Neural cell (in vitro differentiated cells): ENCODE measurements around the gene ABCA13.

ENCODE experiments used
- EZH2 ChIP-seq: fragments of 200-600, 300-800 bp; shearing (Covaris generic), sonication (generic); IDR thresholded peaks from 2 replicates; pipeline ENCODE4 v1.6.1; 2014; ENCODE audit warnings: antibody characterized with exemption, low read length, borderline replicate concordance, mild to moderate bottlenecking; ENCODE audit not compliant: insufficient read depth, poor library complexity, severe bottlenecking
- POLR2AphosphoS5 ChIP-seq: IDR thresholded peaks from 2 replicates; pipeline ENCODE4 v1.6.1; 2012
- TF ChIP-seq, protein P1 (sequence below): fragments of 450-650 bp; IDR thresholded peaks from 2 replicates; pipeline ENCODE4 v1.5.1; 2014; ENCODE audit warnings: antibody characterized with exemption, mild to moderate bottlenecking, moderate library complexity; ENCODE audit not compliant: poor library complexity, severe bottlenecking

DNA sequence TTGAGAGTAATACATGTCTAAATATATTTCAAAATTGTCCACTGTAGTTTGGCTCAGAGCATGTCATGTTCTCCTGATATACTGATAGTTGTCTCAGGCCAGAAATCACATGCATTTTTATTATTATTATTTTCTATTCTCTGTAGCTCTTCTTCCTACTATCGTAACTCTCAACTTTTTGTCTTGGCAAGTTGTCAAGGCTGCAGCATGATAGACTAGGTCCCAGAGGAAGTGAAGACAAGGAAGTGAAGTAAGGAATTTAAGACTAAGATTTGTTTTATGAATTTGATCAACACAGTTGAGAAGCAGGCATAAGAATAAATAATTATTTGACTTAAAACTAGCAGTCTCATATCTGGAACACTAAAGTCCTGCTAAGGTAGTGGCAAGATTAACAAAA, 369.5 kb downstream of the ABCA13 start:
- no peak for TF ChIP-seq EZH2
- TF ChIP-seq, protein P1, sequence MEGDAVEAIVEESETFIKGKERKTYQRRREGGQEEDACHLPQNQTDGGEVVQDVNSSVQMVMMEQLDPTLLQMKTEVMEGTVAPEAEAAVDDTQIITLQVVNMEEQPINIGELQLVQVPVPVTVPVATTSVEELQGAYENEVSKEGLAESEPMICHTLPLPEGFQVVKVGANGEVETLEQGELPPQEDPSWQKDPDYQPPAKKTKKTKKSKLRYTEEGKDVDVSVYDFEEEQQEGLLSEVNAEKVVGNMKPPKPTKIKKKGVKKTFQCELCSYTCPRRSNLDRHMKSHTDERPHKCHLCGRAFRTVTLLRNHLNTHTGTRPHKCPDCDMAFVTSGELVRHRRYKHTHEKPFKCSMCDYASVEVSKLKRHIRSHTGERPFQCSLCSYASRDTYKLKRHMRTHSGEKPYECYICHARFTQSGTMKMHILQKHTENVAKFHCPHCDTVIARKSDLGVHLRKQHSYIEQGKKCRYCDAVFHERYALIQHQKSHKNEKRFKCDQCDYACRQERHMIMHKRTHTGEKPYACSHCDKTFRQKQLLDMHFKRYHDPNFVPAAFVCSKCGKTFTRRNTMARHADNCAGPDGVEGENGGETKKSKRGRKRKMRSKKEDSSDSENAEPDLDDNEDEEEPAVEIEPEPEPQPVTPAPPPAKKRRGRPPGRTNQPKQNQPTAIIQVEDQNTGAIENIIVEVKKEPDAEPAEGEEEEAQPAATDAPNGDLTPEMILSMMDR: no peak
- no peak for TF ChIP-seq POLR2AphosphoS5
